ENCODE data around the gene BBS9.

- TF ChIP-seq, protein P1, sequence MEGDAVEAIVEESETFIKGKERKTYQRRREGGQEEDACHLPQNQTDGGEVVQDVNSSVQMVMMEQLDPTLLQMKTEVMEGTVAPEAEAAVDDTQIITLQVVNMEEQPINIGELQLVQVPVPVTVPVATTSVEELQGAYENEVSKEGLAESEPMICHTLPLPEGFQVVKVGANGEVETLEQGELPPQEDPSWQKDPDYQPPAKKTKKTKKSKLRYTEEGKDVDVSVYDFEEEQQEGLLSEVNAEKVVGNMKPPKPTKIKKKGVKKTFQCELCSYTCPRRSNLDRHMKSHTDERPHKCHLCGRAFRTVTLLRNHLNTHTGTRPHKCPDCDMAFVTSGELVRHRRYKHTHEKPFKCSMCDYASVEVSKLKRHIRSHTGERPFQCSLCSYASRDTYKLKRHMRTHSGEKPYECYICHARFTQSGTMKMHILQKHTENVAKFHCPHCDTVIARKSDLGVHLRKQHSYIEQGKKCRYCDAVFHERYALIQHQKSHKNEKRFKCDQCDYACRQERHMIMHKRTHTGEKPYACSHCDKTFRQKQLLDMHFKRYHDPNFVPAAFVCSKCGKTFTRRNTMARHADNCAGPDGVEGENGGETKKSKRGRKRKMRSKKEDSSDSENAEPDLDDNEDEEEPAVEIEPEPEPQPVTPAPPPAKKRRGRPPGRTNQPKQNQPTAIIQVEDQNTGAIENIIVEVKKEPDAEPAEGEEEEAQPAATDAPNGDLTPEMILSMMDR (IDR thresholded peaks at IDR 0.05), result no peak
- TF ChIP-seq POLR2A (IDR thresholded peaks at IDR 0.05), result no peak
Observed at GRCh38 chr7:33091111-33091531, 38.2 kb upstream of the BBS9 start.

All from tibial nerve (tissue), 3 donors.